GM08714 (cell line): Measurements from ENCODE around the gene SAMD11.

Source experiments
- H3K4me3 ChIP-seq: fragments of 200-500 bp; sonication (Bioruptor generic); 2 replicates; pipeline ENCODE4 v1.5.1; 2014; ENCODE audit warnings: mild to moderate bottlenecking, low read length, inconsistent platforms
- ZNF274 ChIP-seq: IDR thresholded peaks from 2 replicates; pipeline ENCODE4 v1.6.1; 2012; ENCODE audit warnings: mild to moderate bottlenecking, low read depth, low read length

Gene SAMD11

DNA sequence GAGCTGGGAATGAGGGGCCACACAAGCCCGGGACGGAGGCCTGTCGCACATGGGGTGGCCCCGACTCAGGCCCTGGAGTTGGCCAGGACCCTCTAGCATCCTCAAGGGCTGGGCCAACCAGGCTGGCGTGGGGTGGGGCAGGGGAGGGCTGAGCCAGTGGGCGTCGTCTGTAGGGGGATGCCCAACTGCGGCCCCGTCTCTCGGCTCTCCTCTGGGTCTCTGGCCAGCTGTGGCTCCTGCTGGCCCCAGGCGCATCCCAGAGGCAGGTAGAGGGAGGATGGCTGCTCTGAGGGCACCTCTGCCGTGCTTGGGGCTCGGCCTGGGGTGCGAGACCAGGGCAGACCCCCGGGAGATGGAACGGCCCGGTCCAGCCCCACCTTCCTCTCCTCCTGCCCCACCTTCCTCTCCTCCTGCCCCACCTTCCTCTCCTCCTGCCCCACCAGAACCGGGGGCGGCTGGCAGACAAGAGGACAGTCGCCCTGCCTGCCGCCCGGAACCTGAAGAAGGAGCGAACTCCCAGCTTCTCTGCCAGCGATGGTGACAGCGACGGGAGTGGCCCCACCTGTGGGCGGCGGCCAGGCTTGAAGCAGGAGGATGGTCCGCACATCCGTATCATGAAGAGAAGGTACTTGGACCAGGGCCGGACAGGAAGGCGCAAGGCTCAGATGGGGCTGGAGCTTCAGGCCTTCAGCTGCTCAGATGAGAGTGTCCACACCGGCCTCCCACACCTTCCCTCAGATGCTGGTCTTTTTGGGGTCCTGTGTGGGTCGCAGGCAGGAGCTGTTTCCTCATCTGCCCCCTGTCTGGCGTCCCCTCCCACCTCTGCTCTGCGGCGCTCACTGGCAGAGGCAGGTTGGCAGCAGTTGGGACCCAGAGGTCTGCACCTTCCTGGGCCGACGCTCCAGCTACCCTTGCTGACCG lies 6.2 kb downstream of the SAMD11 start:
- TF ChIP-seq ZNF274, result no peak
- H3K4me3 ChIP-seq, result no peak overlapping the region

DNA sequence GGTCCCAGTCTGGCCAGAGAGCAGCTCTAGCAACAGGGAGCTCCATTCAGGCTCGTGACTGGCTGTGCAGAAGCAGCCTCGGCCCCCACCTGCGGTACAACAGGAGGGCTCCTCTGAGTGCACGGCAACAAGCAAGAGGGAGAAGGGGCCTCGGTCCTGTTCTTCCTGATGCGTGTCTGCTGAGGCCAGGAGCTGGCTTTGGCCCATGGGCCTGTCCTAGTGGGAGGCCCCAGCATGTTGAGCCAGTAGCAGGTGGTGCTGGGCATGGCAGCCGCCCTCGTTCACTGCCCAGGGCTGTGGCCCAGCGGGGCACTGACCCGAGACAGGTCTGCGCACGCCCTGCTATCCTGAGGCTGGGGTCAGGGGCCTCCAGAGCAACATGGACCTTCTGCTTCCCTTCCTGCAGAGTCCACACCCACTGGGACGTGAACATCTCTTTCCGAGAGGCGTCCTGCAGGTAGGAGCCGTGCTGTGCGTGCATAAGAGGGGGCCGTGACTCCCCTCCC lies 7.0 kb downstream of the SAMD11 start:
- no peak overlapping the region for H3K4me3 ChIP-seq
- TF ChIP-seq ZNF274, result no peak

DNA sequence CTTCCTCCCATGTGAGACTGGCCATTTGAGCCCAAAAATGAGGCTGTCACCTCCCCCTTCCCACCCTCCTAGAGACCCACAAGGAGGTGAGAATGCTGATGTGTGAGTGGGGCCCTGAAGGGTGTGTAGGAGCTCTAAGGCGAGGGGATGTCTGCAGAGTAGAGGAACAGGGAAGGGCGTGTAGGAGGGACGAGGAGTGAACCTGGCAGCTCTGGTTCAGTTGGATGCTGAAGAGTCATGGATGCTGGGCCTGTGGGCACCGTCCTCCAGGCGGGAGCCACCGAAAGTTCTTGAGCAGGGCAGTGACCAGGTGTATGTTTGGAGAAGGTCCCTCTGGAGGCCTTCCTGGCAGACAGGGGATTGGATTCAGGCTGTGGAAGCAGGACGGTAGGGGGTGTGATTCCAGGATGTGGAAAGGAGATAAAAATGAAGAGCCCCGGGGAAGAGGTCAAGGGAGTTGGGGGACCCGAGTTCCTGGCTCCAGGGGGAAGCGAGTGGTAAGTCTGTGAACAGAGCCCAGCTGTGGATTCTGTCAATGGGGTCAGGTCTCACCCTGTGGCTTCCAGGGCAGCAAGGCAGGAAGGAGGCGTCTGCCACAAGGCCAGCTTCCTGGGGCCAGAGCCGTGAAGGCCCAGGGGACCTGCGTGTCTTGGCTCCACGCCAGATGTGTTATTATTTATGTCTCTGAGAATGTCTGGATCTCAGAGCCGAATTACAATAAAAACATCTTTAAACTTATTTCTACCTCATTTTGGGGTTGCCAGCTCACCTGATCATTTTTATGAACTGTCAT lies 7.9 kb downstream of the SAMD11 start:
- TF ChIP-seq ZNF274, result no peak
- H3K4me3 ChIP-seq, result no peak overlapping the region

DNA sequence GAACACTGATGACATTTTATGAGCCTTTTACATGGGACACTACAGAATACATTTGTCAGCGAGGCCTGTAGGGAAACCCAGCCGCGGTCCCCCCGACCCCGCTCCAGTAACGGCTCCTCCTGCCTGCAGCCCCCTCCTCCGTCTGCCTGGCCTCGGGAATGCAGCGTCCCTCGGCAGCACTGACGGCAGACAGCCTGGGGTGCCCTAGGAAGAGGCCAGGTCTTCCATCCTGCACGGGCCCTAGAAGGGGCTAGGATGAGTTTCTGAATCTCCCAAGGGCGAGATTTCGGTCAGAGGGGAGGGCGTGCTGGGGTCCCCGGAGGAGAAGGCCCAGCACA lies 8.4 kb downstream of the SAMD11 start:
- H3K4me3 ChIP-seq, result no peak overlapping the region
- TF ChIP-seq ZNF274, result no peak

DNA sequence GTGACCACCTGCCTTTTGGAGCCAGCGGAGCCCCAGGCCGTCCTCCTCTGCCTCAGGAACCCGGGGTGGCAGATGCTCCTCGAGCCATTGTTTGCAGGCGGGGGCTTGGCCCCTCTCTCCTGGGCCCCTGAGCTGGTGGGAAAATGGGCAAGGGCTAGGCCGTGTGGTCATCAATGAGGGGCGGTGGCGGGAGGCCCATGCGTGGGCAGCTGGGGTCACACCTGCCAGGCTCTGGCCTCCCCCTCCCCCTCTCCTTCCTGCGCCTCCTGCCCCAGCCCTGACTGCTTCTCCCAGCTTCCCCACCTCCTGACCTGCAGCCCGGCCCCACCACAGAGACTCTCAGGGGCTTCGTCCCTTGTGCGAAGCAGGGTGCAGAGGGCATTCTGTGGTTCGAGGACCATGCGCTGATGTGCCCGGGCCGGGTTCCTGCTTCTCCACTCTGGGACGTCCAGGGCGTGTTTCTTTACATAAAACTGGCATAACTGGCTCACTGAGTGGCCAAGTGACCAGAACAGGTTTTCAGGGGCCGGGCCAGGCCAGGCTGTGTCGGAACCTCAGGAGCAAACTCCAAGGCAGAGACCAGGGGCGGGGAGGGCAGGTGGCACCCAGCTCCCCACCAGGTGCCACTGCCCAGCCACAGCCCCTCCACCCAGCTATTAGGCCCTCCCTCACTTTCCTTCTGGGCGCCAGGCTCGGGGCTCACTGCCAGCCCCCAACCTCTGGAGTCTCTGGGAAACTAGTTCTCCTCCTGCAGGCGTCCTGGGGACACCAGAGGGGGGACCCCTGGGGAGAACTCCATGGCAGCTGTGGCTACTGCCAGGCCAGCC lies 9.3 kb downstream of the SAMD11 start:
- TF ChIP-seq ZNF274, result no peak
- H3K4me3 ChIP-seq, result no peak overlapping the region

DNA sequence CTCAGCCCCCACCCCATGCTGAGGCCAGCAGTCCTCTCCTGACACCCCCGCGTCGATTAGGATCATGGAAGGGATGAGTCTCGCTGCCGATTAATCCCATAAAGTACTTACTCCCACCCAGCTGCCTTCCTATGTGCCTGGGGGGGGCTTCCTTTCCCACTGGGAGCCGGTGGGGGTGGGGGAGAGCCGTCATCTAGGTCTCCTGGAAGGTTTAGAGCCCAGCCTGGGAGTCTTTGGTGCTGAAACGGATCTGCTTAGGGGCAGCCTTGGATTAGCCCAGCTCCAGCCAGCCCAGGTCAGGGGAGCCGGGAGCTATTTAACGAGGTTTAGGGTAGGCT lies 9.8 kb downstream of the SAMD11 start:
- no peak for TF ChIP-seq ZNF274
- no peak overlapping the region for H3K4me3 ChIP-seq

DNA sequence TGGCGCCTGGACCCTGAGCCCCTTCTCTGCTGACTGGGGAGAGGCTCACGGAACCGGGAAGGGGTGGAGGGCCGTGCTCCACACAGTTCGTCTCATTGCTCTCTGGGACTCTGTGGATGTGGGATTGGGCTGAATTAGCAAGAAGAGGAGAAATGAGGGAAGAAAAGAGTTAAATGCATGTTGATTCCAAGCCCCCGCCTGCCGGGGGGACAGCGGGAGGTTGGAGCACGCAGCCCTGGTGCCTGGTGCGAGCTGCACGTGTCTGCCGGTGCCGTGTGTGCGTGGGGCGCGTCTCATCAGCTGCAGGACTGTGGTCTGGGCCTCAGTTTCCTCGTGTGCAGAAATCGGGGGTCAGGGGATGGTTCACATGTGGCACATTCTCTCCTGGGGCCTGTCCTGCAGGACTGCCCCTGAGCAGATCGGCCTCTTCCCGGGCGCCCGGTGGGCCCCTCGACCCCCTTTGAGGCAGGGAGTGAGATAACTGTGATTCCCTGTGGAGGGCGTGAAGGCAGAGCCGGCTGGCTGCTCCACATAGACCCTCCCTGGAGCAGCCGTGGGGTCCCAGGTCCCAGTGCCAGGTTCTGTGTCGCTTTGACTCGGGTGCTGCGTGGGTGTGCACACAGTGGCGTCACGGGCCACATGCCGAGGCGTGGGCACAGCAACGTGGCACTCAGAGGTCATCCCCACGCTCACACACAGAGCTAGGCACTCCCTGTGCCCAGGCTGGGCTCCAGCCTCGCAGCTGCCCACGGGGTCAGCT lies 11.4 kb downstream of the SAMD11 start:
- H3K4me3 ChIP-seq, result no peak overlapping the region

DNA sequence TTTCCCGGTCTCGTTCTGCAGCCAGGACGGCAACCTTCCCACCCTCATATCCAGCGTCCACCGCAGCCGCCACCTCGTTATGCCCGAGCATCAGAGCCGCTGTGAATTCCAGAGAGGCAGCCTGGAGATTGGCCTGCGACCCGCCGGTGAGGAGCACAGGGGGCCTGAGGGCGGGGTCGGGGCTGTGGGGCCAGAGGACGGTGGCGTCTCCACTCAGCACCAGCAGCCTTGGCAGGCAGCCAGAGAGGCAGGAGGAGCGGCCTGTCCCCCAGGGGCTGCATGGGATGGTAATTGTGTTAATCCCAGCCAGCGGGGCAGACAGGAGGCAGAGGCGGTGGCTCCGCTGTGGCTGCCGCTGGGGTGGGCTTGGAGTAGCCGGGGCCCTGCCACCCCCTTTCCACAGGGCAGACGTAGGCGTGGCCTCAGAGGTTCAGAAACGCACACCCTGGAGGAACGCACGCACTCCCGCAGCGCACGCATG lies 12.1 kb downstream of the SAMD11 start:
- no peak overlapping the region for H3K4me3 ChIP-seq
- TF ChIP-seq ZNF274, result no peak

More for the DNA sequence above, 11.4 kb downstream of the SAMD11 start:
- TF ChIP-seq ZNF274, result no peak

DNA sequence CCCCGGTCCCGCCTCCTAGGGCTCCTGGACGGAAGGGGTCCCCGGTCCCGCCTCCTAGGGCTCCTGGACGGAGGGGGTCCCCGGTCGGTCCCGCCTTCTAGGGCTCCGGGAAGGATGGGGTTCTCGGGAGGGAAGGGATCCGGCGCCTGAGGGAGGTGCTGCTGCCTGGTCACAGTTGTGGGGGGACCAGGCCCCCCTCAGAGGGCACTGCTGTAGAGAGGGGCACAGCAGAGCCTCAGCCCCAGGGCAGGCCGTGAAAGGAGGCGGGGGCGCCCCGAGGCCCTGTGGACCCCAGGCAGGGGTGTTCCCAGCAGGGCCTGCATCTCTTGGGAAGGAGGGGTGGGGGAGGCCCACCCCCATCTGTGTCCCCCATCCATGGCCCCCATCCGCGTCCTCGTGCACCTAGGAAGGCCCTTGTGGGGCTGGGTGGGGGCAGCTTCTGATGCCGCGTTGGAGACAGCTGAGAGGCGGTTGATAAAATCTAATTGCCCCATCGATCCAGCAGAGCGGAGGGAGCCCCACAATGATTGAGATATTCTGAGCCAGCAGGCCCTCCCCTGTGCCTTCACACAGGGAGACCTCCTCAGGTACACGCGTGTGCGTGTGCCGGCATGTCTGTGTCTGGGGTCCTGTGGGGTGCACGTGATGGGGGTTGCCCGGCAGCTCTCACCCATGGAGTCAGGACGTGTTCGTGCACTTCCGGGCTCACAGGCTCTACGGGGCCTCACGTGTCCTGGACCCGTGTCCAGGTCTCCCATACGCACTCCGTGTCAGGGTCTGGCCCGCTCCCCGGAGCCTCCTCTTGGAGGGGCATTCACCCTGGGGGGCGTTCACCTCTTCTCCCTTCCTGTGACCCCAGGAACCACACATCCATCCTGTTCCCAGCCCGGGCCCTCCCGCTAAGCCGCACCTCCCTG lies 12.9 kb downstream of the SAMD11 start:
- TF ChIP-seq ZNF274, result no peak
- H3K4me3 ChIP-seq, result no peak overlapping the region

DNA sequence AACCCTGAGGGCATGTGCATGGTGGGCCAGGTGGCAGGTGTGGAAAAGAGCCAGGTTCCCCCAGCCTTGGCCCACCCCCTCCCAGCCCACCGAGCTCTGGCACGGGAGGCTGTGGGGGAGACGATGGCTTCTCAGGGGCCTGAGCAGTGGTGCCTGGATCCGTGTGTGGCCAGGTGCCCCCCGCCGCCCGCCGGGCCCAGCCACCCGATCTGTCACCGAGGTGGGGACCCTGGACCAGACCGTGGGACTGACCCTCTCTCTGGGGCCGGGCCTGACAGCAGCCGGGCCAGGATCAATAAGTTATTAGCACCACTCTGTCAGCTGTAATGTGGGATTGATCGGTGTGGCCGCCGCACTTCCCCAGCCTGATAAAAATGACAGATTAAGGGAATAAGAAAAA lies 13.8 kb downstream of the SAMD11 start:
- no peak overlapping the region for H3K4me3 ChIP-seq
- TF ChIP-seq ZNF274, result no peak

DNA sequence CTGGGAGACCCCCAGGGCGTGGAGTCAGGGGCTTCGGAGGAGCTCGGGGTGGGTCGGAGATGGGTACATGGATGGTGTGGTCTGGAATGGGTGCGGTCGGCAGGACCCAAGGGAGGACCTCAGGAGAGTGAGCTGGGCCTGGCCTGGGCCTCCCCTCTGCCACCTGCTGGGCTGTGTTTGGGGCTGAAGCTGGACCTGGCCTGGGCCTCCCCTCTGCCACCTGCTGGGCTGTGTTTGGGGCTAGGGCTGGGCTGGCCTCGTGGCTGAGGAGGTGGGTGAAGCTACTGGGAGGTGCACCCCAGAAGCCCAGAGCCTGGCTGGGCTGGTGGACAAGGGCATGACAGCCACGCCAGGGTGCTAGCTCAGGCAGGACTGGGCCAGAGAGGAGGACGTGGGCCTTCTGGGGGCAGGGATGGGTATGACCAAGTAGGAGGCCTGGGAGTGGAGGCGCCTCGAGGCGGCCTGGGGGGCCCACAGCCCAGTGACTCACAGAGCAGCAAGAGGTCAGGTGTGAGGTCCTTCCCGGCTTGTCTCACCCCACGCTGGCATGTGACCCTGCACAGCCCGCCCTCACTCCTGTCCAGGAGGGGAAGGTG lies 14.5 kb downstream of the SAMD11 start:
- no peak overlapping the region for H3K4me3 ChIP-seq
- TF ChIP-seq ZNF274, result no peak
